K562 (cell line): Measurements from ENCODE around the gene TMEM209. TPM values are rescaled to one million over a fixed set of nuclear protein-coding genes. Genes with fewer than 3 reads are reported as not detected.

Experiments
- ATAC-seq: fragments of 200-7000 bp; cut with Tn5 transposase; 3 replicates; pipeline ENCODE4 v1.9.1; 2020; ENCODE audit warnings: moderate library complexity
- BruUV-seq: library from RNA; stranded (reverse); fragments of 400-500 nt; replicated peaks from 2 replicates; lab custom pipeline; 2021; lab: Mats Ljungman, UMichigan
- CTCF ChIA-PET: fragments of 300-600 bp; formaldehyde crosslinking; extraction: SDS; loops from one replicate; lab custom pipeline; 2021; ENCODE audit warnings: low intra/inter-chr PET ratio; lab: Yijun Ruan, JAX
- POLR2A ChIA-PET: fragments of 300-600, 350-650 bp; sonication (Branson Sonifier 250); formaldehyde crosslinking; extraction: SDS; loops from one replicate; lab custom pipeline; 2021; ENCODE audit warnings: antibody characterized with exemption, inconsistent platforms; lab: Yijun Ruan, JAX
- DNase-seq, 4 experiments: peaks; one replicate each; pipeline versions ENCODE4 v3.0.0 to v3.0.0-alpha.2; 2011 to 2018; ENCODE audit warnings: low spot score in 3 of 4, mixed read lengths in 3 of 4; ENCODE audit errors: extremely low read depth in 1 of 4
- FAIRE-seq: peaks from 2 replicates; lab custom pipeline; 2011; peaks lifted over from hg19 to GRCh38; lab: Jason Lieb, UNC
- H2AFZ ChIP-seq: 2 replicates; pipeline ENCODE4 v1.6.0; 2011; ENCODE audit warnings: low read depth, low read length, control low read depth, inconsistent platforms
- H3K27ac ChIP-seq: fragments of 200-600 bp; 3 replicates; pipeline ENCODE4 v1.8.0; 2011; ENCODE audit warnings: low read depth, mild to moderate bottlenecking, control low read depth, inconsistent platforms, low read length, moderate library complexity, mixed read lengths; ENCODE audit errors: extremely low read depth
- H3K27me3 ChIP-seq, 2 experiments: fragments of 300-600 bp in 1 of 2; 2 replicates in 1 of 2; 3 replicates in 1 of 2; pipeline versions ENCODE4 v1.6.0 to v1.8.0; 2011; ENCODE audit warnings: inconsistent platforms in 2 of 2, low read length in 2 of 2, mild to moderate bottlenecking in 1 of 2, mixed read lengths in 1 of 2, moderate library complexity in 1 of 2; ENCODE audit not compliant: control insufficient read depth in 2 of 2, insufficient read depth in 2 of 2
- H3K36me3 ChIP-seq: fragments of 300-600 bp; 3 replicates; pipeline ENCODE4 v1.8.0; 2011; ENCODE audit warnings: mild to moderate bottlenecking, low read length, inconsistent platforms; ENCODE audit not compliant: control insufficient read depth, insufficient read depth
- H3K4me1 ChIP-seq, 2 experiments: fragments of 200-600 bp in 1 of 2; replicated peaks in 1 of 2; 2 replicates in 1 of 2; 3 replicates in 1 of 2; pipeline versions ENCODE4 v1.5.1 to v1.8.0; 2011; ENCODE audit warnings: inconsistent platforms in 2 of 2, low read length in 2 of 2, mild to moderate bottlenecking in 1 of 2, mixed read lengths in 1 of 2, moderate library complexity in 1 of 2; ENCODE audit not compliant: control insufficient read depth in 2 of 2, insufficient read depth in 2 of 2
- H3K4me2 ChIP-seq: 2 replicates; pipeline ENCODE4 v1.6.1; 2011; ENCODE audit warnings: low read length, control low read depth, inconsistent platforms, mixed read lengths; ENCODE audit not compliant: insufficient read depth
- H3K4me3 ChIP-seq: fragments of 200-600 bp; sonication (generic), shearing (Covaris generic); 2 replicates; pipeline ENCODE4 v1.5.1; 2016; ENCODE audit warnings: control low read depth, inconsistent platforms
- H3K79me2 ChIP-seq: fragments of 200-600 bp; 3 replicates; pipeline ENCODE4 v1.8.0; 2011; ENCODE audit warnings: low read length, inconsistent platforms; ENCODE audit not compliant: control insufficient read depth, insufficient read depth
- H3K9ac ChIP-seq, 2 experiments: 2 replicates each; pipeline versions ENCODE4 v1.6.0 to v1.6.1; 2011; ENCODE audit warnings: low read depth in 2 of 2, low read length in 2 of 2, control low read depth in 1 of 2, inconsistent platforms in 1 of 2, mild to moderate bottlenecking in 1 of 2, mixed read lengths in 1 of 2; ENCODE audit not compliant: insufficient read depth in 1 of 2
- H3K9me1 ChIP-seq: one replicate; pipeline ENCODE4 v1.6.0; 2011; ENCODE audit warnings: inconsistent platforms, mild to moderate bottlenecking, low read length, moderate library complexity; ENCODE audit not compliant: control insufficient read depth, insufficient read depth
- H3K9me3 ChIP-seq: replicated peaks from 2 replicates; pipeline ENCODE4 v1.5.1; 2011; ENCODE audit warnings: low read depth, low read length, inconsistent platforms; ENCODE audit not compliant: control insufficient read depth, insufficient read depth
- H4K20me1 ChIP-seq: replicated peaks from 2 replicates; pipeline ENCODE4 v1.6.1; 2011; ENCODE audit warnings: low read length, inconsistent platforms, mixed read lengths; ENCODE audit not compliant: control insufficient read depth, insufficient read depth
- ATF1 ChIP-seq, 2 experiments: fragments of 450-650 bp in 1 of 2; IDR thresholded peaks; 2 replicates each; pipeline ENCODE4 v1.6.1; 2016; ENCODE audit warnings: missing compliant biosample characterization in 1 of 2, missing genetic modification characterization in 1 of 2
- CEBPB ChIP-seq: fragments of 450-650 bp; IDR thresholded peaks from 2 replicates; pipeline ENCODE4 v1.6.1; 2016; ENCODE audit warnings: missing genetic modification characterization, missing compliant biosample characterization
- CEBPG ChIP-seq, 3 experiments: fragments of 200-800 bp in 1 of 3; sonication (Bioruptor generic) in 1 of 3; sonication (generic) in 1 of 3; formaldehyde crosslinking in 1 of 3; IDR thresholded peaks in 2 of 3; conservative IDR thresholded peaks in 1 of 3; 2 replicates each; pipeline versions ENCODE4 v1.6.1 to v1.8.0; 2016 to 2022; ENCODE audit warnings: missing compliant biosample characterization in 2 of 3, missing genetic modification characterization in 2 of 3, mild to moderate bottlenecking in 1 of 3, missing genetic modification reagents in 1 of 3
- ELF1 ChIP-seq: fragments of 200-800 bp; sonication (Bioruptor generic); IDR thresholded peaks from 2 replicates; pipeline ENCODE4 v1.6.1; 2016; ENCODE audit warnings: missing genetic modification characterization, missing compliant biosample characterization
- MYBL2 ChIP-seq, 2 experiments: fragments of 450-650 bp in 1 of 2; sonication (generic) in 1 of 2; formaldehyde crosslinking in 1 of 2; IDR thresholded peaks; 2 replicates each; pipeline versions ENCODE4 v1.6.1 to v1.8.1; 2017 to 2022; ENCODE audit warnings: borderline replicate concordance in 1 of 2, inconsistent platforms in 1 of 2, low read depth in 1 of 2, mild to moderate bottlenecking in 1 of 2, missing genetic modification reagents in 1 of 2, moderate library complexity in 1 of 2
- NR2F6 ChIP-seq: fragments of 450-650 bp; formaldehyde crosslinking; IDR thresholded peaks from 2 replicates; pipeline ENCODE4 v1.4.0; 2020; ENCODE audit warnings: mild to moderate bottlenecking
- PCBP1 ChIP-seq: fragments of 200-400 bp; formaldehyde crosslinking; IDR thresholded peaks from 2 replicates; pipeline ENCODE4 v1.6.1; 2018; ENCODE audit warnings: mild to moderate bottlenecking, low read depth, low read length; ENCODE audit not compliant: poor library complexity, severe bottlenecking
- PCBP2 ChIP-seq: fragments of 200-400 bp; formaldehyde crosslinking; IDR thresholded peaks from 2 replicates; pipeline ENCODE4 v1.6.1; 2018; ENCODE audit warnings: low read length, low read depth, mild to moderate bottlenecking, moderate library complexity; ENCODE audit not compliant: poor library complexity, severe bottlenecking
- POLR2AphosphoS2 ChIP-seq: IDR thresholded peaks from 2 replicates; pipeline ENCODE4 v1.6.1; 2012; ENCODE audit warnings: low read length, improper control_type of control experiment
- TEAD2 ChIP-seq: fragments of 450-650 bp; IDR thresholded peaks from 2 replicates; pipeline ENCODE4 v1.6.1; 2016; ENCODE audit warnings: missing genetic modification characterization, control low read depth, missing compliant biosample characterization
- ZNF184 ChIP-seq: sonication (generic); formaldehyde crosslinking; IDR thresholded peaks from 2 replicates; pipeline ENCODE4 v1.5.0; 2020; ENCODE audit warnings: missing genetic modification reagents
- ZNF75A ChIP-seq: fragments of 450-650 bp; formaldehyde crosslinking; IDR thresholded peaks from 2 replicates; pipeline ENCODE4 v1.4.0; 2020; ENCODE audit warnings: mild to moderate bottlenecking
- ZNF780A ChIP-seq: fragments of 250-450 bp; sonication (Bioruptor Pico); IDR thresholded peaks from 2 replicates; pipeline ENCODE4 v1.5.0; 2021; ENCODE audit warnings: mild to moderate bottlenecking
- ZSCAN32 ChIP-seq: fragments of 450-650 bp; formaldehyde crosslinking; IDR thresholded peaks from 2 replicates; pipeline ENCODE4 v1.4.0; 2020; ENCODE audit warnings: mild to moderate bottlenecking, moderate library complexity
- WGBS: fragments of 100-300 bp; shearing (Covaris generic); methylation state at CpG from one replicate; pipeline ENCODE4 v1.1.6; 2016; ENCODE audit warnings: low coverage, mixed read lengths; ENCODE audit not compliant: insufficient coverage; ENCODE audit errors: missing lambda C conversion rate; 5-methylcytosine and 5-hydroxymethylcytosine counted together
- in situ Hi-C: fragments of 300-500 bp; cut with MboI; formaldehyde crosslinking; loops from 4 replicates; pipeline ENCODE4 v1.15.0; 2018; ENCODE audit warnings: inconsistent platforms, mixed read lengths
- intact Hi-C: fragments of 100-400 bp; cut with micrococcal nuclease; formaldehyde crosslinking; loops from 2 replicates; pipeline ENCODE4 v1.14.2; 2022
- polyA plus RNA-seq, 8 experiments: library from polyadenylated mRNA; depleted of rRNA in 4 of 8; stranded (reverse) in 5 of 8; unstranded in 3 of 8; fragments of >200 nt; fragmentation: Nextera tagmentation in 2 of 8; fragmentation: Illumina TruSeq in 1 of 8; extraction: Ambion mirVana in 2 of 8; extraction: Trizol in 1 of 8; gene quantifications; 2 replicates each; pipeline versions ENCODE4 v1.2.1 to v1.2.3, GENCODE V29; 2011 to 2014; ENCODE audit warnings: inconsistent platforms in 1 of 8, missing spikeins in 1 of 8
- total RNA-seq, 7 experiments: library from RNA; depleted of rRNA in 6 of 7; stranded (reverse); fragments of >200 nt in 6 of 7; fragmentation: Illumina TruSeq in 2 of 7; extraction: Trizol in 2 of 7; gene quantifications; 2 replicates each; pipeline versions ENCODE4 v1.2.1 to v1.2.3, GENCODE V29; 2011 to 2021; ENCODE audit warnings: low replicate concordance in 1 of 7
- TF ChIP-seq, protein P1 (sequence below), 3 experiments: fragments of 200-800 bp in 1 of 3; fragments of 250-450 bp in 1 of 3; fragments of 450-650 bp in 1 of 3; sonication (Bioruptor Pico) in 1 of 3; sonication (Bioruptor generic) in 1 of 3; formaldehyde crosslinking in 1 of 3; IDR thresholded peaks; 2 replicates each; pipeline versions ENCODE4 v1.6.1 to v1.8.0; 2016 to 2022; ENCODE audit warnings: mild to moderate bottlenecking in 2 of 3, missing genetic modification characterization in 2 of 3, missing compliant biosample characterization in 1 of 3, moderate library complexity in 1 of 3
- TF ChIP-seq, protein P2 (sequence below): fragments of 250-450 bp; sonication (Bioruptor Pico); IDR thresholded peaks from 2 replicates; pipeline ENCODE4 v1.5.0; 2022; ENCODE audit warnings: mild to moderate bottlenecking

Gene TMEM209
- total and polyA plus RNA-seq, 9 of the 15 experiments (the other 6 are each of a cell fraction or from before 2014, with no cell fraction given): 36.8 to 116 (median 76.6) TPM

DNA sequence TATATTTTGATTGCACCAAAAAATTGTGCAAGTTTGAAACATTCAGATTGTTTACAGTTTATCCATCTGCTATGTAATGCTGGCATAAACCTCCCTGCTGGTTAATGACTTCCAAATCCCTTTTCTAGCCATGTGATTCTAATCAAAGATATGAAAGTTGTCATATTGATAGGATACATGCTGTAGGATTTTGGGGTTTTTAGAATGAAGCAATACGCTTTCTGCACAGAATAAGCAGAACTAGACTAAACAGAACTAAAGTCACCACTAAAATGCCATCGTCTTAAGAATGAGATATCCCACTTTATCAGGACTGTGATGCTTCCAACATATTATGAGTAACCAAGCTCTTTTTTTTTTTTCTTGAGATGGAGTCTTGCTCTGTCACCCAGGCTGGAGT lies 3.3 kb upstream of the TMEM209 start:
- BruUV-seq: no TSS peak
- H3K4me3 ChIP-seq: no peak overlapping the region
- peaks cover 4% of the 10 kb centered on the region for H3K36me3 ChIP-seq
- H3K9ac ChIP-seq: no peak overlapping the region
- 45% methylated on average over 2 of the region's 2 CpGs for WGBS
- in situ Hi-C loops: no loop called here
- H3K27me3 ChIP-seq: no peaks in the 10 kb centered on the region
- no peaks in the 10 kb centered on the region; the same call in 1 of the 2 replicates for H3K9me3 ChIP-seq
- peak overlapping the region; percentile 87 for H2AFZ ChIP-seq
- POLR2A ChIA-PET: interaction anchor here (0.8 to 1.6 kb wide), 3 partner anchors 10 to 23 kb away, joined by 3 to 6 read pairs (median 6); no protein-coding TSS in a partner anchor
- intact Hi-C loops: loop anchor here (5.0 kb wide), 1 partner anchor 121 kb away; no protein-coding TSS in a partner anchor
- no peak for FAIRE-seq
- H3K4me1 ChIP-seq: peaks cover 18 to 34% of the 10 kb centered on the region in 2 experiments
- CTCF ChIA-PET: no interaction called here
- no peaks in the 10 kb centered on the region for H3K9me1 ChIP-seq
- no peaks in the 10 kb centered on the region for H4K20me1 ChIP-seq
- H3K27ac ChIP-seq: peak overlapping the region; percentile 42; the same call in 1 of the 3 replicates
- H3K4me2 ChIP-seq: no peak overlapping the region
- no peak for ATAC-seq
- DNase-seq: no peak
- peaks cover 17% of the 10 kb centered on the region for H3K79me2 ChIP-seq
- no peak for TF ChIP-seq PCBP2
- no peak for TF ChIP-seq ZNF780A (CRISPR knock-in tag)
- peak; percentile 18; the same call in 1 of the 2 replicates for TF ChIP-seq ELF1 (tag)
- no peak for TF ChIP-seq MYBL2 (IDR thresholded peaks at IDR 0.05; ENCODE audit: low read depth)
- no peak for TF ChIP-seq MYBL2 (CRISPR knock-in tag; IDR thresholded peaks at IDR 0.05; ENCODE audit: borderline replicate concordance)
- TF ChIP-seq ATF1 (CRISPR knock-in tag; IDR thresholded peaks at IDR 0.05): no peak
- TF ChIP-seq ATF1 (tag; IDR thresholded peaks at IDR 0.05): no peak
- TF ChIP-seq TEAD2 (tag): no peak
- TF ChIP-seq PCBP1: no peak
- TF ChIP-seq CEBPG (CRISPR knock-in tag; IDR thresholded peaks at IDR 0.05): no peak; the same call in 1 of the 2 replicates
- peak in 1 of 2 experiments; percentile 49; a peak in 2 of 4 replicates for TF ChIP-seq CEBPG (tag; conservative IDR thresholded peaks at IDR 0.05 in 1 of 2, IDR thresholded peaks at IDR 0.05 in 1 of 2)
- TF ChIP-seq ZSCAN32 (CRISPR knock-in tag): no peak
- TF ChIP-seq ZNF184: no peak
- peak; percentile 42; the same call in 1 of the 2 replicates for TF ChIP-seq CEBPB
- TF ChIP-seq, protein P1, sequence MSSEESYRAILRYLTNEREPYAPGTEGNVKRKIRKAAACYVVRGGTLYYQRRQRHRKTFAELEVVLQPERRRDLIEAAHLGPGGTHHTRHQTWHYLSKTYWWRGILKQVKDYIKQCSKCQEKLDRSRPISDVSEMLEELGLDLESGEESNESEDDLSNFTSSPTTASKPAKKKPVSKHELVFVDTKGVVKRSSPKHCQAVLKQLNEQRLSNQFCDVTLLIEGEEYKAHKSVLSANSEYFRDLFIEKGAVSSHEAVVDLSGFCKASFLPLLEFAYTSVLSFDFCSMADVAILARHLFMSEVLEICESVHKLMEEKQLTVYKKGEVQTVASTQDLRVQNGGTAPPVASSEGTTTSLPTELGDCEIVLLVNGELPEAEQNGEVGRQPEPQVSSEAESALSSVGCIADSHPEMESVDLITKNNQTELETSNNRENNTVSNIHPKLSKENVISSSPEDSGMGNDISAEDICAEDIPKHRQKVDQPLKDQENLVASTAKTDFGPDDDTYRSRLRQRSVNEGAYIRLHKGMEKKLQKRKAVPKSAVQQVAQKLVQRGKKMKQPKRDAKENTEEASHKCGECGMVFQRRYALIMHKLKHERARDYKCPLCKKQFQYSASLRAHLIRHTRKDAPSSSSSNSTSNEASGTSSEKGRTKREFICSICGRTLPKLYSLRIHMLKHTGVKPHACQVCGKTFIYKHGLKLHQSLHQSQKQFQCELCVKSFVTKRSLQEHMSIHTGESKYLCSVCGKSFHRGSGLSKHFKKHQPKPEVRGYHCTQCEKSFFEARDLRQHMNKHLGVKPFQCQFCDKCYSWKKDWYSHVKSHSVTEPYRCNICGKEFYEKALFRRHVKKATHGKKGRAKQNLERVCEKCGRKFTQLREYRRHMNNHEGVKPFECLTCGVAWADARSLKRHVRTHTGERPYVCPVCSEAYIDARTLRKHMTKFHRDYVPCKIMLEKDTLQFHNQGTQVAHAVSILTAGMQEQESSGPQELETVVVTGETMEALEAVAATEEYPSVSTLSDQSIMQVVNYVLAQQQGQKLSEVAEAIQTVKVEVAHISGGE (CRISPR knock-in tag; IDR thresholded peaks at IDR 0.05): no peak
- TF ChIP-seq NR2F6 (CRISPR knock-in tag): no peak
- TF ChIP-seq ZNF75A: no peak
- TF ChIP-seq, protein P2, sequence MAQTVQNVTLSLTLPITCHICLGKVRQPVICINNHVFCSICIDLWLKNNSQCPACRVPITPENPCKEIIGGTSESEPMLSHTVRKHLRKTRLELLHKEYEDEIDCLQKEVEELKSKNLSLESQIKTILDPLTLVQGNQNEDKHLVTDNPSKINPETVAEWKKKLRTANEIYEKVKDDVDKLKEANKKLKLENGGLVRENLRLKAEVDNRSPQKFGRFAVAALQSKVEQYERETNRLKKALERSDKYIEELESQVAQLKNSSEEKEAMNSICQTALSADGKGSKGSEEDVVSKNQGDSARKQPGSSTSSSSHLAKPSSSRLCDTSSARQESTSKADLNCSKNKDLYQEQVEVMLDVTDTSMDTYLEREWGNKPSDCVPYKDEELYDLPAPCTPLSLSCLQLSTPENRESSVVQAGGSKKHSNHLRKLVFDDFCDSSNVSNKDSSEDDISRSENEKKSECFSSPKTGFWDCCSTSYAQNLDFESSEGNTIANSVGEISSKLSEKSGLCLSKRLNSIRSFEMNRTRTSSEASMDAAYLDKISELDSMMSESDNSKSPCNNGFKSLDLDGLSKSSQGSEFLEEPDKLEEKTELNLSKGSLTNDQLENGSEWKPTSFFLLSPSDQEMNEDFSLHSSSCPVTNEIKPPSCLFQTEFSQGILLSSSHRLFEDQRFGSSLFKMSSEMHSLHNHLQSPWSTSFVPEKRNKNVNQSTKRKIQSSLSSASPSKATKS (CRISPR knock-in tag): no peak
- TF ChIP-seq POLR2AphosphoS2: no peak
